ENCODE data around the gene NSF. TPM values are rescaled to one million over a fixed set of nuclear protein-coding genes. Genes with fewer than 3 reads are reported as not detected.

Gene NSF
- total RNA-seq, 1 donor from 2014 or later, result 21.9 TPM

GRCh38 chr17:46780003-46780373 lies 189.5 kb downstream of the NSF start:
- FAIRE-seq, result no peak
- peaks cover 3% of the 10 kb centered on the region for H3K27me3 ChIP-seq (ENCODE audit: control insufficient read depth, insufficient read depth, low read length)
- no peaks in the 10 kb centered on the region for H3K36me3 ChIP-seq (ENCODE audit: control insufficient read depth, insufficient read depth, low read length)
- no peak for DNase-seq (ENCODE audit: low read depth)
- no peak overlapping the region for H3K4me3 ChIP-seq (ENCODE audit: low read depth, low read length)
- TF ChIP-seq, protein P1, sequence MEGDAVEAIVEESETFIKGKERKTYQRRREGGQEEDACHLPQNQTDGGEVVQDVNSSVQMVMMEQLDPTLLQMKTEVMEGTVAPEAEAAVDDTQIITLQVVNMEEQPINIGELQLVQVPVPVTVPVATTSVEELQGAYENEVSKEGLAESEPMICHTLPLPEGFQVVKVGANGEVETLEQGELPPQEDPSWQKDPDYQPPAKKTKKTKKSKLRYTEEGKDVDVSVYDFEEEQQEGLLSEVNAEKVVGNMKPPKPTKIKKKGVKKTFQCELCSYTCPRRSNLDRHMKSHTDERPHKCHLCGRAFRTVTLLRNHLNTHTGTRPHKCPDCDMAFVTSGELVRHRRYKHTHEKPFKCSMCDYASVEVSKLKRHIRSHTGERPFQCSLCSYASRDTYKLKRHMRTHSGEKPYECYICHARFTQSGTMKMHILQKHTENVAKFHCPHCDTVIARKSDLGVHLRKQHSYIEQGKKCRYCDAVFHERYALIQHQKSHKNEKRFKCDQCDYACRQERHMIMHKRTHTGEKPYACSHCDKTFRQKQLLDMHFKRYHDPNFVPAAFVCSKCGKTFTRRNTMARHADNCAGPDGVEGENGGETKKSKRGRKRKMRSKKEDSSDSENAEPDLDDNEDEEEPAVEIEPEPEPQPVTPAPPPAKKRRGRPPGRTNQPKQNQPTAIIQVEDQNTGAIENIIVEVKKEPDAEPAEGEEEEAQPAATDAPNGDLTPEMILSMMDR (IDR thresholded peaks at IDR 0.05; ENCODE audit: insufficient read depth, low read length, severe bottlenecking), result no peak

DNA sequence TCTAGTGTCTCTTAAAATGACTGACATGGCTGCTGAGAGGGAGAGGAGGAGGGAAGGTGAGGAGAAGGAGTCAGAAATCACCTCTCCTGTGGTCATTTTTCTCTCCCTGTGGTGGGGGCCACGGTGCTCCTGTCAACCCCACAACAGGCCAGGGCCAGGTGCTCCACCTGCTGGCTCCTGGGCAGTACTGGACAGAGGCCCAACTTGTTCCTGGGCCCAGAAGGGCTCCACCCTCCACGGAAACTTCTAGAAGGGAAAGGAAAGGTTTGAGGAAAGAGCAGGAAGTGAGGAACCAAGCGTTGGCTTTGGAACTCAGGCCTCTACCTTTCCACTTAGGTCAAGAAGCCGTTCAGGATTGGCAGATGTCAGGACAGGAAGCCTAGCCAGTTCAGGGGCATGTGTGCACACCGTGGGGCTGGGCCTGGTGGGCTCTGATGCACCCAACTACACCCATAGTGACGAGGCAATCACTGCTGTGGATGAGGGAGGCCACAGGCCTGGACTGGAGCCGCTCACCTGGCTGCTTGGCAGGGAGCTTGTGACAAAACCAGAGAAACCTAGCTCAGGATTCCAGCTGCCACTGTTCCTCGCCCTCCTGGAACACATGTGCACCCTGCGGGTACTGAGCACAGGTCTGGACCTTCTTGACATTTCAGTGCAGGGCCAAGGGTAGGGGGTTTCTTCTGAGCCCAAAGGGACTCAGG lies 191.9 kb downstream of the NSF start:
- H3K27me3 ChIP-seq (ENCODE audit: control insufficient read depth, insufficient read depth, low read length), result peaks cover 4% of the 10 kb centered on the region
- no peak overlapping the region for H3K4me3 ChIP-seq (ENCODE audit: low read depth, low read length)
- TF ChIP-seq, protein P1 (IDR thresholded peaks at IDR 0.05; ENCODE audit: insufficient read depth, low read length, severe bottlenecking), result peak; percentile 87
- H3K36me3 ChIP-seq (ENCODE audit: control insufficient read depth, insufficient read depth, low read length), result no peaks in the 10 kb centered on the region
- peak; percentile 55 for FAIRE-seq
- DNase-seq (ENCODE audit: low read depth), result peak; percentile 35

DNA sequence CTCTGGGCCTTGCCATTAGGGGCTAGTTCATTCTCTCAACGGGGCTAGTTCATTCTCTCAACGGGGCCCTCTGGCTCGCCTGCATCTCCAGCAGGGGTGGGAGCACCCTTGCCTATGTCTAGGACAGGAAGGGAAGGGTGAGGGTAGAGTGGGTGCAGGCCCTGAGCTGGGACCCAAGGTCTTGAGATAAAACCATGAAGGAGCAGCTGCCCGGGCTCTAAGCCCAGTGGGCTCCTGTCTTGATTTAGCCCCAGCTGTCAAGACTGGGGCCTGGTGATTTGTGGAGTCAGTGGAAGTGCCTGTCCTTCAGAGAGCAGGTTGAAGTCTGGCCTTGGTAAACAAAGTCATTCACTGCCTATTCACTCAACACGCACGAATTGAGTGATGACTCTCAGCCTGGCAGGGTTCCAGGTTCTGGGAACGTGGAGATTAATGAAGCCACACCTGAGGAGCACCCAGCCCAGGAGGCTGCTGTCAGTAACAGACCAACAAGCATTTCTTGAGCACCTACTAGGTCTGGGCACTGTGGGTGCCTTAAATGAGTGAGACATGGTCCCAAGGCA lies 192.6 kb downstream of the NSF start:
- peaks cover 4% of the 10 kb centered on the region for H3K27me3 ChIP-seq (ENCODE audit: control insufficient read depth, insufficient read depth, low read length)
- H3K4me3 ChIP-seq (ENCODE audit: low read depth, low read length), result no peak overlapping the region
- FAIRE-seq (peak; percentile 81), DNase-seq (ENCODE audit: low read depth) (peak; percentile 60)
- no peaks in the 10 kb centered on the region for H3K36me3 ChIP-seq (ENCODE audit: control insufficient read depth, insufficient read depth, low read length)
- TF ChIP-seq, protein P1 (IDR thresholded peaks at IDR 0.05; ENCODE audit: insufficient read depth, low read length, severe bottlenecking), result no peak

- Histone ChIP-seq H3K4me3 (ENCODE audit: low read depth, low read length) (no peak overlapping the region), H3K36me3 (ENCODE audit: control insufficient read depth, insufficient read depth, low read length) (no peaks in the 10 kb centered on the region), H3K27me3 (ENCODE audit: control insufficient read depth, insufficient read depth, low read length) (peaks cover 5% of the 10 kb centered on the region)
- DNase-seq (ENCODE audit: low read depth) (no peak), FAIRE-seq (no peak)
- TF ChIP-seq, protein P1 (IDR thresholded peaks at IDR 0.05; ENCODE audit: insufficient read depth, low read length, severe bottlenecking), result no peak
Measured at GRCh38 chr17:46785696-46786095, 195.2 kb downstream of the NSF start.

- TF ChIP-seq, protein P1 (IDR thresholded peaks at IDR 0.05; ENCODE audit: insufficient read depth, low read length, severe bottlenecking), result no peak
- FAIRE-seq (no peak), DNase-seq (ENCODE audit: low read depth) (no peak)
- Histone ChIP-seq H3K4me3 (ENCODE audit: low read depth, low read length) (no peak overlapping the region), H3K27me3 (ENCODE audit: control insufficient read depth, insufficient read depth, low read length) (peaks cover 5% of the 10 kb centered on the region), H3K36me3 (ENCODE audit: control insufficient read depth, insufficient read depth, low read length) (no peaks in the 10 kb centered on the region)
Measured at GRCh38 chr17:46787478-46787877, 197.0 kb downstream of the NSF start.

Data from bronchial epithelial cell (primary cell).